Progenitor cell of endocrine pancreas (in vitro differentiated cells): ENCODE measurements around the gene KCNMB2. TPM values are rescaled to one million over a fixed set of nuclear protein-coding genes. Genes with fewer than 3 reads are reported as not detected.

Experiments used
- DNase-seq: peaks from one replicate; pipeline ENCODE4 v3.0.0; 2021; ENCODE audit warnings: low spot score; ENCODE audit not compliant: unreplicated experiment
- H3K27ac Mint-ChIP-seq: 2 replicates; pipeline ENCODE4 v1.8.0; 2021; ENCODE audit warnings: mild to moderate bottlenecking, moderate library complexity, mixed read lengths
- H3K27me3 Mint-ChIP-seq: 2 replicates; pipeline ENCODE4 v1.8.0; 2021; ENCODE audit warnings: mixed read lengths
- H3K36me3 Mint-ChIP-seq: 2 replicates; pipeline ENCODE4 v1.8.0; 2022; ENCODE audit warnings: mixed read lengths; ENCODE audit not compliant: insufficient read depth
- H3K4me1 Mint-ChIP-seq: 2 replicates; pipeline ENCODE4 v1.8.0; 2021; ENCODE audit warnings: low read depth, mixed read lengths
- H3K4me3 Mint-ChIP-seq: 2 replicates; pipeline ENCODE4 v1.8.0; 2021; ENCODE audit warnings: low read depth, mild to moderate bottlenecking, moderate library complexity, mixed read lengths
- H3K9me3 Mint-ChIP-seq: 2 replicates; pipeline ENCODE4 v1.8.0; 2021; ENCODE audit warnings: low read depth, mixed read lengths
- CTCF ChIP-seq: fragments of 200-600 bp; sonication (generic); IDR thresholded peaks from one replicate; pipeline ENCODE4 v1.5.0; 2021; ENCODE audit warnings: antibody characterized with exemption, mild to moderate bottlenecking; ENCODE audit not compliant: unreplicated experiment
- total RNA-seq: library from RNA; stranded (reverse); gene quantifications from 2 replicates; pipeline ENCODE4 v1.2.1, GENCODE V29; 2021

The KCNMB2 gene
- total RNA-seq, 1 donor from 2014 or later = not detected

GRCh38 chr3:178777718-178778411, 241.6 kb downstream of the KCNMB2 start:
- Mint-ChIP-seq H3K4me1 (no peaks in the 10 kb centered on the region), H3K4me3 (no peak overlapping the region), H3K27me3 (no peaks in the 10 kb centered on the region), H3K27ac (no peak overlapping the region), H3K36me3 (no peaks in the 10 kb centered on the region), H3K9me3 (no peaks in the 10 kb centered on the region)
- DNase-seq = no peak
- no peak for TF ChIP-seq CTCF

GRCh38 chr3:178778589-178778988, 242.4 kb downstream of the KCNMB2 start:
- no peaks in the 10 kb centered on the region for H3K4me1 Mint-ChIP-seq
- no peaks in the 10 kb centered on the region for H3K9me3 Mint-ChIP-seq
- no peak for TF ChIP-seq CTCF
- H3K36me3 Mint-ChIP-seq = no peaks in the 10 kb centered on the region
- DNase-seq = no peak
- H3K27ac Mint-ChIP-seq = no peak overlapping the region
- no peaks in the 10 kb centered on the region for H3K27me3 Mint-ChIP-seq
- H3K4me3 Mint-ChIP-seq = no peak overlapping the region

- Mint-ChIP-seq H3K4me3 (no peak overlapping the region), H3K4me1 (peaks cover 7% of the 10 kb centered on the region), H3K9me3 (no peaks in the 10 kb centered on the region), H3K36me3 (no peaks in the 10 kb centered on the region), H3K27me3 (no peaks in the 10 kb centered on the region), H3K27ac (no peak overlapping the region)
- no peak for TF ChIP-seq CTCF
- DNase-seq = no peak
Observed at GRCh38 chr3:178785961-178786360, 249.7 kb downstream of the KCNMB2 start.

- H3K27me3 Mint-ChIP-seq = no peaks in the 10 kb centered on the region
- H3K4me3 Mint-ChIP-seq = no peak overlapping the region
- DNase-seq = no peak
- H3K9me3 Mint-ChIP-seq = peaks cover 4% of the 10 kb centered on the region
- no peak for TF ChIP-seq CTCF
- H3K36me3 Mint-ChIP-seq = no peaks in the 10 kb centered on the region
- no peak overlapping the region for H3K27ac Mint-ChIP-seq
- H3K4me1 Mint-ChIP-seq = peaks cover 7% of the 10 kb centered on the region
Observed at GRCh38 chr3:178787960-178788359, 251.7 kb downstream of the KCNMB2 start.

- Mint-ChIP-seq H3K27ac (no peak overlapping the region), H3K4me3 (no peak overlapping the region), H3K27me3 (no peaks in the 10 kb centered on the region), H3K9me3 (peaks cover 8% of the 10 kb centered on the region), H3K4me1 (no peaks in the 10 kb centered on the region), H3K36me3 (peaks cover 1% of the 10 kb centered on the region)
- no peak for DNase-seq
- no peak for TF ChIP-seq CTCF
Observed at GRCh38 chr3:178794711-178795110, 258.5 kb downstream of the KCNMB2 start.
